ENCODE measurements around the gene DDX54.

Gene DDX54

GRCh38 chr12:113115455-113116126 is 69.7 kb downstream of the DDX54 start:
- no peak for DNase-seq

GRCh38 chr12:113114447-113115178 is 70.7 kb downstream of the DDX54 start:
- no peak for DNase-seq

- no peak for DNase-seq
Observed at GRCh38 chr12:113113397-113113796, 71.9 kb downstream of the DDX54 start.

GRCh38 chr12:113112043-113112899 is 73.0 kb downstream of the DDX54 start:
- DNase-seq, result no peak

- DNase-seq, result no peak
Observed at GRCh38 chr12:113111247-113111646, 74.0 kb downstream of the DDX54 start.

- no peak for DNase-seq
Observed at GRCh38 chr12:113109872-113110599, 75.2 kb downstream of the DDX54 start.

- no peak for DNase-seq
Observed at GRCh38 chr12:113109360-113109759, 75.9 kb downstream of the DDX54 start.

GRCh38 chr12:113108308-113108707 is 77.0 kb downstream of the DDX54 start:
- DNase-seq, result no peak

All from hematopoietic multipotent progenitor cell treated with erythropoietin and hydrocortisone succinate and interleukin-3 and kit ligand, for 8 days (in vitro differentiated cells).